NCI-H1417 treated with DMSO at 0.1 percent for 48 hours (cell line): ENCODE measurements around the gene ACOXL.

Experiments used
- DNase-seq: peaks from one replicate; lab custom pipeline; 2025; lab: John Stamatoyannopoulos, UW

Gene ACOXL

DNA sequence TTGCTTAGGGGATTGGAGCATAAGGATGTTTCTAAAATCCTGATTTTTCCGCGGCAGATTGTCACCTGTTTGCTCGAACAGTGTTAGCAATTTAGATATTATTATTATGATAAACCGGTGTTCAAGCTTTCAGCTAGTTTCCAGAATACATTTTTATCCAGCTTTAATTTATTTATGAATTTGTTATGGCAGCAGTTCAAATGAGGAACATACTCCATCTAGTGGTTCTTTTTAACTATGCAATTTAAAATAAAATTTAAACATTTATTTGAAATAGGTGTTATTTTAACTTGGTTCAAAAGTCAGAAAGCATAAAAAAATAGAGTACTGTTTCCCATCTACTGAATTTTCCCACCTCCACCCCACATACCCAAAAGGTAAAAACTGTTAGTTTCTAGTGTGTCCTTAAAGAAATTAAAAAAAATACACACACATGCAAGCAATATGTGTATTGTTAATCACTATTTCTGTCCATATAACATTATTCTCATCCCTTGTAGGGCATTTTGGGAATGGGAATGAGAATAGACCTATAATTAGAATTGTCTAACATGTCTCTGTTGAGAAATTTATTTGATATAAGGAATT is 23.2 kb downstream of the ACOXL start:
- no peak for DNase-seq

DNA sequence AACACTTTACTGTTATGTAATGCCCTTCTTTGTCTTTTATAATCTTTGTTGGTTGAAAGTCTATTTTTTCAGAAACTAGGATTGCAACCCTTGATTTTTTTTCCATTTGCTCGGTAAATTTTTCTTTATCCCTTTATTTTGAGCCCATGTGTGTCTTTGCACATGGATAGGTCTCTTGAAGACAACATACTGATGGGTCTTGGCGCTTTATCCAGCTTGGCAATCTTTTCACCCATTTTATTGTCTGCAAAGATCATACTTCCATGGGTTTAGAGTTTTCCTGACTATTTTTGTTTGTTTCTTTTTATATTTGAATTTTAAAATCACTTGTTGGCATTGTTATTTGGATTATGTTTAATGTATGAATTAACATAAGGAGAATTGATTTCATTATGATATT is 27.0 kb downstream of the ACOXL start:
- DNase-seq, result no peak

DNA sequence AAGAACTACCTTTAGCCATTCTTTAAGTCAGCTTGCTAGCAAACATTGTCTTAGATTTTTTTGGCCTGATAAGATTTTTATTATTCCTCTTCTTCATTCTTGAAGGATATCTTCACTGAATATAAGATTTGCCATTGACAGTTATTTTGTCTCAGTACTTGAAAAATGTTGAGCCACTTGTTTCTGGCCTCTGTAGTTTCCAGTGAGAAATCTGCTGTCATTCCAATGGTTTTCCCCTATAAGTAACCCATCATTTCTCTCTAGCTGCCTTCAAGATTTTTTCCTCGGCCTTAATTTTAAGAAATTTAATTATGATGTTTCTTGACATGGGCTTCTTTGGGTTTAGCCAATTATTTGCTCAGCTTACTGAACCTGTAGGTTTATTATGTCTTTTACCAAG is 32.6 kb downstream of the ACOXL start:
- DNase-seq, result no peak

DNA sequence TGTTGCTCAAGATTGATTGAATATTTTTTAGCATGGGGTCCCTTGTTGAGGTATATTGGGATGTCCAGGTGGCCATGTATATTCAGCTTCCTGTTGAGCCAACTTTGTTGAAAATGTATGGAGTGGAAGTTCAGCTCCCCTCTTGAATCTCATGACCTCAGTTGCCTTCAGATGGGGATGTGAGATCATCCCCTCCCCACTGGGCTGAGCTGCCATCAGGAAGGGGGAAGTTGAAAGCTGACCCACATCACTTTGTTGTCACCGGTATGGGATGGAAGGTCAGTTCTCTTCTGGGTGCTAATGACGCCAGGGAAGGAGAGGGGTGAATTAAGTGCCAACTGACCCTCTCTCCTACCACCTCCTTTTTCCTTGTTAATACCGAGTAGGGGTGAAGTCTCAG is 33.9 kb downstream of the ACOXL start:
- DNase-seq, result no peak

DNA sequence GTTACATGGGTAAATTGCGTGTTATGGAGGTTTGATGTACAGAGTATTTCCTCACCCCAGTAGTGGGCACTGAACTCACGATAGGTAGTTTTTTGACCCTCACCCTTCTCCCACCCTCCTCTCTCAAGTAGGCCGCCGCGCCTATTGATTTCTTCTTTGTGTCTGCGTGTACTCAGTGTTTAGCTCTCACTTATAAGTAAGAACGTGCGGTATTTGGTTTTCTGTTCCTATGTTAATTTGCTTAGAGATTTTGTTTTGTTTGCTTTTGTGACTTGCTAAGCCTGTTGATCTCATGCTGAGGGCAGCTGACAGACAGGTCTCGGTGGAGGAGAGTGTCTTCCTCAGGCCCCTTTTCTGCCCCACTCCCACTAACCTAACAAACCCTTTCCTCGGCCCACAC is 36.2 kb downstream of the ACOXL start:
- DNase-seq, result peak; percentile 31

DNA sequence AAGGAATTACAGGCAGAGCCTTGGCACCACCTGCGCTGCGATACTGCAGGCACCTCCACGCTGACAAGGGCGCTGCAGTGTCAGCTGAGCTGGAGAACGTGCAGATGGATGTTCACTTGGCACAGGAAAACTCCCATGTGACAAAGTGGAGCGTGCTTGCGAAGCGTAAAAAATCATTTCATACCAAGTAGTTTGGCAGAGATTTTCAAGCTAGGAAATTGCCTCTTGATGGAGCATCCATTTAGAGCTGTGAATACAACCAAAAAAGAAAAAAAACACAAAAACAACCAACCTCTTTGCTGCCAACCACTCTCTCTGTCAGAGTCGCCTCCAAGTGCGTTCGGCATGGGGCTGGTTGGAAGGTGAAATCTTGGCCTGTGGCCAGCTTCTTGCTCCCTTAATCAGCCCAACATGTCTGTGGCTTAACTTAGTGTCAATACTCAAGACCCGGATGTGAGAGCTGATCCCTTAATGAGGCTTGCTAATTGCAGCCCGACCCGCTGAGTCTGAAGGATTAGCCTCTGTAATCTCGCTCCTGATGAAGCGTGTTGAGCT is 38.1 kb downstream of the ACOXL start:
- peak; percentile 29 for DNase-seq

DNA sequence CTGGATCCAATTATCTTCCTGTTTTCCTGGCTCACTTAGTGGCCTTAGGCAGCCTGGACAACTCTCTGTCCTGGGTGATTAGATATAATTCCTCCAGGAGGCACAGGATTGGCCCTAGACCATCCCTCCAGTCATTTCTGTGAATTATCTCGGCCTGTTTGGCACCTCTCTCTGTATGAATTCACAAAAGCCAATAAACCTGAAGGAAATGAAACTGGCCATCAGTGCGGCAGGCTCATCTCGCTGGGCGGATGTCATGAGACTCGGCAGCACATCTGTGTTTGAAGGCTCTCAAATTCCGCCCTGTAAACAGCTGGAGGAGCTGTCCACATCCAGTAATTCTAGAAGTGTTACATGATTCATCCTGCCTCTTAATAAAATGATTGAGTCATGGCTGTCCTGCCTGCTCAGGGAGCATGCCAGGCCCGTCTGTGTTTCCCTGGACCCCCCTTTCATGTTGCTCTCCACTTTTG is 38.6 kb downstream of the ACOXL start:
- DNase-seq, result no peak

DNA sequence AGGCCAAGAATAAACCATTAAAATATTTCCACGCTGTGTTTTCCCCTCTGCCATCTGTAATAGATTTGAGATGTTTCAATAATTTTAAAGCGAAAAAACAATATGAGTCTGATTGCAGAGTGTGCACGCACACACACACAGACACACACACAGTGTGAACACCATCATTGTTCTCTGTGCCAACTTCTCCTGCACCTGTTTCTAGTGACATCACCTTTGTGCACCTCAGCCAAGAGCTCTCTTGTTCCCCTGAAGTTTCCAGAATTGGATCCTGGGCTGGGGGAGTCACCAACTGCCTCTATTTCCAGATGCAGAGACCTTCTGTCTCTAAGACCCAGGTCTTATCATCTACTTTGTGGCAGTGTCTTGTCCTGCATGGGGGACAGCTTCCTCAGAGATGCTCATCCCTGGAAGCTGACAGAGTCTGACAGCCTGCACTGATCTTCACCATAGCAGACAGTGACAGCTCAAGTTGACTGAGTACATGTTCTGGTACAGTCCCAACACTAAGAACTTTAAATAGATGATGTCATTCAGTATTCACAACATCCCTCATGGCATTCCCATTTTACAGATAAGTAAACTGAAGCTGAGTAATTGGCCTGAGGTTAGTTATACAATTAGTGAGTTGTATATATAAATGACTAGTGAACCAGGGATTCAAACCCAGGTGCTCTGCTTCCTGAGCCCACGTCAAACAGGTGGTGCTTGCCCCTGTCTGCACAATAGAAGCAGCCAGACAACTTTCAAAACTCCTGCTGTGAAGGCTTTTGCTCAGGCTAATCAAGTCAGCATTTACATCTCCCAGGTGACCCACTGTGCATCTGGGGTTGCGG is 39.4 kb downstream of the ACOXL start:
- DNase-seq, result no peak

DNA sequence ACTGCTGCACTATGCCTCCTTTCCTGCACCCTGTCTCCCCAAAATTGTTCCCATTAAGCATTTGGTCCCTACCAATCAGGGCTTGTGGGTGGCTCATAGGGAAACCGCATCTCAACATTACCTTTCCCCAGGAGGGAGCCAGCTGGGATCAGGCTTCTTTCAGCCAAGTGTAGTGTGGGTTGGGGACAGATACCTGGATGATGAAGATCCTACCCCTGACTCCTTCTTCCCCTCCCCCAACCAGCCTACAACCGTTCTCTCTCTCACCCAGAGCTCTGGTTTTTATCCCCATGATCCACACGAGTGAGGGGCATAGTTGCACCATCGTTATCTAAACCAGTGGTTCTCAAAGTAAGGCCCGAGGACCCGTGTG is 40.0 kb downstream of the ACOXL start:
- DNase-seq, result no peak

DNA sequence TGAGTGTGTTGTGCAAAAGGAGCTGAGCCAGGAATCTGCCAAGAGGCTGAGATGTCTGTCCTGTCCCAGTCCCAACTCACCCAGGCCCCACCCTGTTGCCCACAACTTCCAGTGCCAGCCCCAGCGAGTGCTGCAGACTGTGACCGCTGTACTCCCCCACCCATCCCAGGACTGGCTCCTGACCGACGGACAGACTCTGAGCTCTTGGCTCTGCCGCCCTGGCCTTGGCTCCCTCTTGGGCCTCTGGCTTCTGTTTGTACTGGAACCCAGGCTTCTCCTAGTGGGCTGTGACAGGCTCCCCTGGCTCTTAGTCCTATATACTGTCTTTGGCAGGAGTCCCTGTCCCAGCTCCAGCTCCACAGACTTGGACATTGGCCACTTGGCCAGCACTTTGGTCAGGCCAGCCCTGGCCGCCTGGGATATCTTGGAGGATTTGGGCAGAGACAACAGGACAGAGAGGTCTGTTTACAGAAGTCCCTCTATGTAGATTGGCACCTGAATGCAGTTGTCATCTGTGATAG is 41.1 kb downstream of the ACOXL start:
- DNase-seq, result no peak

DNA sequence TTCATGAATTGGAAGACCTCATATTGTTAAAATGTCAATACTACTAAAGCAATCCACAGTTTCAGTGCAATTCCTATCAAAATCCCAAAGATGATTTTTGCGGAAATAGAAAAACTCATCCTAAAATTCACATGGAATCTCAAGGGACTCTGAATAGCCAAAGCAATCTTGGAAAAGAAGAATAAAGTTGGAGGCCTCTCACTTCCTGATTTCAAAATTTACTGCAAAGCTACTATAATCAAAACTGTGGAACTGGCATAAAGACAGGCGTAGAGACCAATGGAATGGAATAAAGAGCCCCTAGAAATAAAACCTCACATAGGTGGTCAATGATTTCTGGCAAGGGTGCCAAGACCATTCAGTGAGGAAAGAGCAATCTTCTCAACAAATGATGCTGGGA is 42.3 kb downstream of the ACOXL start:
- DNase-seq, result no peak

DNA sequence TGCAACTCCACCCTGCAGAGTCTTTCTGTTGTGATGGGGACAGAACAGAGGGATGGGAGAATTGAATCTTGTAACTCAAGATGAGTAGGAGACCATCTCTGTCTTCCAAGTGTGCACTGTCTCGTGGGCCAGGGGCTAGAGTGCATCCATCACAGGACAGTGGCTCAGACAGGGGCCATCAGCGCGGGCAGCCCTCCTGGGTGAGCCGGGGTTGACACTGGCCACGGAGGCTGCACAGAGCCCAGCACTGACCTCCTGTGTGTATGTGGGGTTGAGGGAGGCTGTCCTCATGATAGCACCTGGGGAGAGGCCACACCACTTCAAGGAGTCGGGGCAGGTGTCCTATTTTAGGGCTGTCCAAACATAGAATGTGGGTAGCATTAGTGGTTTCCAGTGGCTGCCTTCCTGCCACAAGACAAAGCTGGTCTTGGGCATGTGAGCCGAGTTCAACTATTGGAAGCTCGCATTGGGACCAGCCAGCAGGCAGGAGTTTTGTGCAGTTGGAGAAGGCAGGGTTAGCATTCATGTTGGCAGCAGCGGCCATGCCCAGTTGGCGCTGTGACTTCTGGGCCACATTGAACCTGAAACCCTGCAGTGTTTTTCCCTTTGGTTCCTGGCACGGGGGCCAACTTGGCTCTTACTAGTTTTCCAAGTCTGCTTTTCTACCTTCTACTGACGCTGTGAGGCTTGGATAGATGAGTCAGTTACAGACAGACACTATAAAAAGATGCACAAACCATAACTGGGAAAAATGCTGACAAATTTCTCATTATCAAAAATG is 45.3 kb downstream of the ACOXL start:
- no peak for DNase-seq

DNA sequence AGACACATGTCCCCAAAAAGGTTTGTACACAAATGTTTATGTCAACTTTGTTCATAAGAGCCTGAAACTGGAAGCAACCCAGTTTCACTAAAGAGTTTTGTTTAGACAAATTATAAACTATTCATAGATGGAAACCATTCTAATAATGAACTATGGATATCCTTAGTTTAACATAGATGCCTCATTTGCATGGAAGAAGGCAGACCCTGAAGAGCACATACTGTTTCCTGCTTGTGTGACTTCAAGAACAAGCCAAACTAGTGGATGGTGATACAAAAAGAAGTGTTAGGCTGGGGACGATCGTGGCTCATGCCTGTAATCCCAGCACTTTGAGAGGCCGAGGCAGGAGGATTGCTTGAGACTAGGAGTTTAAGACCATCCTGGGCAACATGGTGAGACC is 48.1 kb downstream of the ACOXL start:
- DNase-seq, result no peak

DNA sequence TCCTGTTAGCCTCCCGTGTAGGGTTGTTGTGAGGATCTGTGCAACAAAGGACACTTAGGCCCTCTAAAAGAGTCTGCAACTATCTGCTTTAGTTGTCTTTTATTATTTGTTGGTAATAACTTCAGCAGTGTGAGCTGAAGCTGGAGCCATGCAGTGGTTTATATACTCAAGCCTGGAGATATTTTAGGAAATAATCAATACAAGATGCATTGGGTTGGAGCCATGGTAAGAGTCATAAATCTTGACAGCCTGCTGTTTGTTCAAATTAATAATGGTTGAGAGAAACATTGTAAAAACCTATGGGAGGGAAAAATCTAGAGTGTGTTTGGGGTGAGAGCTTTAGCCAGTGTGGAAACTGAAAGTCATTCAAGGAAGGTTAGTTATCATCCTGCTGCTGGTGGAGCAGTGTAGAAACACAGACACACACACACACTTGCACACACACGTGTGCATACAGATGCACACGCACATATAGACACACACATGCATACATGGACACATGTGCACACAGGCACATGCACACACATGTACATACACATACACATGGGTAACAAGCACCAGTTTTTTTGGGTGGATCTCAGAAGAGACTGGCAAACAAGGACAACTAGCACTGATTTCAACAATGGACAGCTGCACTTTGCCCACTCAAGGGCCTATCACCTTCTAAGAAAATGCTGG is 51.0 kb downstream of the ACOXL start:
- DNase-seq, result no peak

DNA sequence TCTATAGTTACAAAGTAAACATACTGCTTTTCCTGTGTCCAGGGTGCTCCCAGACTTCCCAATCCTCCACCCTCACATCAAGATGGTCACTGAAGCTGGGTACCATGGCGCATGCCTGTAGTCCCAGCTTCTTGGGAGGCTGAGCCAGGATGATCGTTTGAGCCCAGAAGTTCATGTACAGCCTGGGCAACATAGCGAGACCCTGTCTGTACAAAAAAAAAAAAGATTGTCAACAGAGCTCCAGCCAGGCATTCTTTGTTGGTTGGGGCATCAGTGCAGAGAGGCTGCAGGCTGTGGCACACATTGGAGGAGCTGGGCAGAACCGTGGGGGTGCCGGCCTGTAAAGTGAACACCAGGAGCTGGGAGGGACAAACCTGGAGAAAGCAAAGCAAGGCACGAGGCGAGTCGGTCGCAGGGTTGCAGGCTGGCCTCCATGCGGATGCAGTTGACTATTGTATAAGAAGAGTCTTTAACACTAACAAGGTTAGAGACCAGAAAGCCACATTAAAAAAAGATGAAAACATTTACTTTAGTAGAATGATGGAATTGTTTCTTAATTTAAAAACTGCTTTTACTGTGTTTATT is 51.8 kb downstream of the ACOXL start:
- DNase-seq, result no peak

DNA sequence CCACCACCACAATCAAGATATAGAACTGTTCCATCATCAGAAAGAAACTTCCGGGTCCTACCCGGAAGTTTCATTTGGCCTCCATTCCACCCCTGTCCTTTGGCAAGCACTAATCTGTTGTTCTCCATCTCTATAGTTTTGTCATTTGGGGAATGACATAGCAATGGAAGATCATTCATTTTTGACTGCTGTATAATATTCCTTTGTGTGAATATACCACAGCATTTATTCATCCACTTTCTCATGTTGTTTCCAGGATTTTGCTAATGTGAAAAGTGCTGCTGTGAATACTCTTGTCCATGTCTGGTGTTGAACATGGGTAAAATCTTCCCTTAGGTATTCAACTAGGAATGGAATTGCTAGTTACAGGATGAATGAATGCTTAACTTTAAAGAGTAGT is 53.1 kb downstream of the ACOXL start:
- no peak for DNase-seq

DNA sequence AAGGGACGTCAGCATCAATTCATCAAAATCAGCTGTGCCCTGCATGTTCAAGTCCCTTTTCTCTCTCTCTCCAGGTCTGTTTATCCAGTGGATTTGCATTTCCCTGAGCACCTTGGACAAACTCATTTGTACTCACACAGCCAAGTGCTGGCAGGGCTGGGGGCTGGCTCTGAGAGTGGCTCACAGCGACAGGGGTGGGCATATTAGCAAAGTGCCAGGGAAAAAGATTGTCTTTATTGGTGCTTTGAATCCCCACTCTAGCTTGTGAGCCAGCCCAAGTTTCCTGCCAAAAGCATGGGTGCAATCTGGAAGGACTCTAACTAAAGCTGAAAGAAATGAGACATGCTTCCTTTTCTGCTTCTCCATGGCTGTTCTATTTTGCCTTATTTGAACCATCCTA is 56.6 kb downstream of the ACOXL start:
- DNase-seq, result no peak

DNA sequence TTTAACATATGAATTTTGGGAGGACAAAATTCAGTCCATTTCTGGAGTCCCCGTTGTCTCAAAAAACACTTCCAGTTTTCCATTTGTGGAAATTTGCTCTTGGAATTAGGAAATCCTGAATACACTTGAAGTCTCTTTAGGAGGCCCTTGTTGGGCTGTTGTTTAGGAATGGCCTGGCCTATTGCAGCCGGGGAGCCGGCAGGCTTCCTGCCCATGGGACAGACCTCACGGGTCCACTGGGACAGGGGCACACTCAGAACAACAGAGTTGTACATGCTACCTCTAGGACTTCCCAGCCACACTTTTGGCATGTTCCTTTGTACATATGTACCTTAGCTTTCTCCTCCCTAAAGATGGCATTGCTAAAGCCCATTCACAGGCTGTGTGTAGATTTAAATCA is 57.3 kb downstream of the ACOXL start:
- no peak for DNase-seq

DNA sequence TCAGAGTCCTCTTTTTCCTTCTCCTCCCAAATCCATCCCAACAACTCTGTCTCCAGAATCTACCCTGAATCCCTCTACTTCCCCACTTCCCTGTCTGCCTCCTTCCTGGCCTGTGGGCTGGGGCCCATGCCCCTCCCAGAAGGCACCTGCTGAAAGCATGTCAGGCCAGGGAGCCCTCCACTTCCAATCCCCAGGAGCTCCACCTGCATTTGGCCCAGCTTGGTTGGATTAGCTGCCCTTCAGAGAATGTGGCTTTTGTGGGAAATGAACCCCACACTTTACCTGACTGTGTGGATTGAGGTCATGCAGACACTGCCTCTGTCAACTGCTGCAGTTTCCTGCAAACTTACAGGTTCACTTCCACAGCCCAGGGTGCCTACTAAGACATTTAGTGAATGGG is 58.5 kb downstream of the ACOXL start:
- no peak for DNase-seq

DNA sequence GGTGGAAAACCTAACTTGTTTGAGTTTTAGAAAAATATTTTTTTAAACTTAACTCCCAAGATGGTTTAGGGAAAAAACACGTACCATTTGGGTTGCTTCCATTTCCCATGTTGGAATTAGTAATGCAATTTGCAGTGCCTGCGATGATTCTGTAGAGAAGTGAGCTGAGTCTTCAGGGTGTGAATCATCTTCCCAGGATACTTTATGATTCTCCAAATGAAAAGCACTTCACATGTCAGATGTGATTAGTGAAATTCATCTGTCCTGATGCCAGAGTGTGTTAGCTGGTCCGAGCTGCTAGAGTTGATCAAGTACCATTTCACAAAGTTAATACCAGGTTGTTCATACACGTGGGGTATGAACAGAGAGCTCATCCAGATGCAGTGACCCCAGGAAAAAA is 59.1 kb downstream of the ACOXL start:
- no peak for DNase-seq

DNA sequence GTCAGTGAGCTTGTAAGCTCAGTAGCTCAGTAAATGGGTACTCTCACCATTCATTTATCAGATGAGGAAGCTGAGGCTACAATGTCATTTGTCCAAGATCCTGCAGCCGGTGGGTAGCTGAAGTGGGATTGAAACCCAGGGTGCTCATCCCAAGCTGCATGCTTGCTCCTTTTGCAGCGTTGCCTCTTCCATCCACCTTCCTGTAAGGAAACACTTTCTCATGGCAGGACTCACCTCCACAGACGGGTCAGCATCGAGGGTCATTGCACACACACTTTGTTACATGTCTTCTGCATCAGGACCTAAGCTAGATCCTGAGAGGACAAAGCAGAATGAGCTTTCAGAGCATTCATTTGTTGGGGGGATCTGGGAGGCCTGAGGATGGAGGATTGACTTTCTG is 60.7 kb downstream of the ACOXL start:
- no peak for DNase-seq

DNA sequence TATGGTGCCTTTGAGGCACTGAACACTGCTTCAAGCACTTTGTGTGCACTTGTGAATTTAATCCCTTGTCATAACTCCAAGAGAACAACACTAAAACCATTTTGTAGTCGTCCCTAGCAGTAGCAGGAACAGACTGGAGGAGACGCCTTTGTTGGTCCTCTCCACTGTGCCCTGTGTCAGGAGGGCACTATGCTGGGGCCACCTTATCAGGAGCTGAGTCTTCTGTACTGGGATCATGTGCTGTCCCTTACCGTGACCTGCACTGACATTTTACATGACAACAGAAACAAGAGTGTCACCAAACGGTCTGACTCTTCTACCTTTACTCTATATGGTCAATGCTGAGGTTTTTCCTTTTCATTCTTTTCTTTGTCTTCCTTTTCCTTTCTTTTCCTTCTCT is 62.0 kb downstream of the ACOXL start:
- no peak for DNase-seq
